Stimulated activated CD4-positive, alpha-beta T cell treated with anti-CD3 and anti-CD28 coated beads, Interleukin-2, amount 100 ng/mL, for 24 hours (primary cell): ENCODE data around the gene ZCCHC3.

Experiments
- DNase-seq, 2 donors: peaks; one replicate each; pipeline ENCODE4 v3.0.0-alpha.2; 2020

The ZCCHC3 gene

DNA sequence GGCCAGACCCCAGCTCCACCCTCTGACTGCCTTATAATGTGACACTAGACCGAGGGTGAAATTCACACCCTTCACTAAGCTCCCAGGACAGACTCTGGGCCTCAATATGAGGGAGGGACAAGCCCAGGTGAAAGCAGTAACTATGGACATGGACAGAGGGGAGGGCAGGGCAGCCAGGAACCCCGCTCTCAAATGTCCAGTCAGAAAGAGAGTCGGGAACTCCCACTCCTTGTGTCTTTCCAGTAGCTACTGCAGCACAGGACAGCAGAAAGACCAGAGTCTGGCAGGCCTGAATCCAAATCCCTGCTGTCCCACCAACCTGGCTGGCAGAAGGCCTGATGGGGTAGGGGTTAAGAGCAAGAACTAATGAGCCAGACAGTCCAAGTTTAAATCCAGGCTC lies 13.2 kb upstream of the ZCCHC3 start:
- DNase-seq: no peak

DNA sequence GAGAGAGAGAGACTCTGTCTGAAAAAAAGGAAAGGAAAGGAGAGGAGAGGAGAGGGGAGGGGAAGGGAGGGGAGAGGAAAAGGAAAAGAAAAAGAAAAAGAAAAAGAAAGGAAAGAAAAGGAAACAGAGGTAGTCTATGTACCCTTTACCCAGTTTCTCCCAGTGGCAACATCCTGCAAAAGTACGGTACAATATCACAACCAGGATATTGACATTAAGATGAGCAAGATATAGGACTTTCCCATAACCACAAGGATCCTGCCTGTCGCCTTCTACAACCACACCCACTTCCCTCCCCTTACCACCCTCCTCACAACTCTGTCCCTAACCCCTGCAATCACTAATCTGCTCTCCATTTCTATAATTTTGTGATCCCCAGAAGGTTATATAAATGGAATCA lies 10.9 kb upstream of the ZCCHC3 start:
- no peak for DNase-seq

DNA sequence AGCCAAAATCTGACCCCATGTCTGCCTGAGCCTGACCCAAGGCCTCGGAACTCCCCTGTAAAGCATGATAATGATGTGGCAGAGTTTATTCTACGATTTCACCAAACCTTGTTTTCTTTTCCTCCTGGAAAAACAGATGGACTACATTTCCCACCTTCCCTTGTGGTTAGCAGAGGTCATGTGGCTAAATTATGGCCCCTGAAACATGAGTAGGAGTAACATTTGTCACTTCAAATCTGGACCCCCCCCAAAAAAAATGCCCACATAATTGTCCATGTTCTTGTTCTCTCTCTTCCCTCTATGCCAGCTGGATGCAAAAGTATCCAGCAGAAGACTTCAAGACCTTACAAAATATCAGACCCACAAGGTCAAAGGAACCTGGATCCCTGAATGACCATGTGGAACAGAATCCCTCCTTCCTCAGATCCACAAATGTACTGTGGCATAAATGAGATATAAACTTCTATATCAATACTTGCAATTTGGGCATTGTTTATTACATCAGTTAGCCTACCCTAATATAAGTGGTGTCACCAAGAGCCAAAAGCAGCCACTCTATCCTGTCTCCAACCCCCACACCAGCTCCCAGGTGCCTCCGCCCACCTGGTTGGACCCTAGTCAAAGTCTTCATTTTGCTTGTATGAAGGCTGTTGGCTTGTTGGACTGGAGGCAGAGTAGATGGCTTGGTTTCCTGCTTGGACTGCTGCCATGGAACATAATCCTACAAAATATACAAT lies 8.2 kb upstream of the ZCCHC3 start:
- DNase-seq: no peak

DNA sequence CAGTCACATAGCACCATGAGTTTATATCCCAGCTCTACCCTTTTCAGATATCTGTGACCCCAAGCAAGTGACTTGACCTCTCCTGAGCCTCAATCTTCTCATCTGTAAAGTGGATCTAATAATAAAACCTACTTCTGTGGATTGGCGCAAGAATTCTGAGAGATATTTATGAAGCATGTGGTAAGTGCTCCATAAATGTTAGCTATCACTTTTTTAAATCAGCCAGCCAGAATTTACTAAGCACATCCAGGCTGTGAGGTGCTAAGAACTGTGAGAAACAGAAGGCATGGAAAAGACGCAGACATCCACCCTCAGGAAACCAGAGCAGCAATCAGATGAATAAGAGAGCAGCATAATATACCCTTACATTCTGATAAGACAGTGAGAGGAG lies 7.7 kb upstream of the ZCCHC3 start:
- DNase-seq: no peak

DNA sequence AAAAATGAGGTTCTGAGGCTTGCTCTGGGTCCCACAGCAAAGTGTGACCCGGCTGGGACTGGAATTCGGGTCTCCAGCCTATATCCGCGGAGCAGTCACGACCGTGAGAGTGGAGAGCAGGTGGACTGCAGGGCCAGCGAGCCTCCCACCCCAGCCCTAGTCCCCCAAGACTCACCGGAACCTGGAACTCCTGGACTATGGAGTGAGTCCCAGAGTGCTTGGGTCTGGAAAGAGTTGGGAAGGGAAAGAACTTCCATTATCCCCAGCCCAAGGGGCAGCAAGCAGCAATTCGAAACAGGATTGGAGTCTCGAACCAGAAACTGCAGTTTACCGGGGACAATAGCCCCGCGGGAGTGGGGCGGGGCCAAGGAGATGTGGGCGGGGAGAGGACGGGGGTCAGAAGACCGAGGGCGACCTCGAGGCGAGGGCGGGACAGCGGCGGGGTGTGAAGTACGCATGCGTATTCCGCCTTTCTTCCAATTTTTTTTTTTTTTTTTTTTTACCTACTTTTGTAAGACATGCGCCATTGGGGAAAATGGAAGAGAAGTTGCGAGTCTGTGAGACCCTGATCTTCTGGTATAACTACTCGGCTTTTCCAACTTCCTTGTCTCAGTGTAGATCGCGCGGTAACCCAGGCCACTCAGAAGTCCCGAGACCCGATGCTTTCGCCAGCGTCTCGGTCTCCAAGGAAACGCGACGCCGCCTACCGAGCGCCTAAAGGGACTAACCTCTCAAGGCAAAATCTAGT lies 7.1 kb upstream of the ZCCHC3 start, which contains the start of gene C20orf96:
TSS of gene C20orf96 (minus strand) at position 667 of the 748 bp plus-strand sequence. CDS start at position 527, 140 bp downstream.
- DNase-seq: peak; percentile 86 to 94

DNA sequence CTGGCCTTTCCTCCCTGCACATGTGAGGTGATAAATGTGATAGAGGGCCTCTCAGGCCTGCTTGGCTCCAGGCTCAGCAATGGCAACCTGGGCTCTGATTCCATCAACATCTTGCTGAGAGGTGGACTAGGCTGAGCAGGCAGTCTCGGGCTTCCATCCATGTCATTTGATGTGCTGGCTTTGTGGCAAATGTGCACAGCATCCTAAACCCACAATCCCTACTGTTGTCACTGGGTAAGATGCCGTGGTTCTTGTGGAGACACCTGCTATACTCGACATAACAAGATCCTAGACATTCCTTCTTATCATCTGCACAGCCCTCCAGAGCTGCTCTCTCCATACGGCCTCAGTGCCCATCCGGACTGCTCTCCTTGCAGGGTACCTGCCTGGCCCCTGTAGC lies 2.8 kb upstream of the ZCCHC3 start:
- no peak for DNase-seq

DNA sequence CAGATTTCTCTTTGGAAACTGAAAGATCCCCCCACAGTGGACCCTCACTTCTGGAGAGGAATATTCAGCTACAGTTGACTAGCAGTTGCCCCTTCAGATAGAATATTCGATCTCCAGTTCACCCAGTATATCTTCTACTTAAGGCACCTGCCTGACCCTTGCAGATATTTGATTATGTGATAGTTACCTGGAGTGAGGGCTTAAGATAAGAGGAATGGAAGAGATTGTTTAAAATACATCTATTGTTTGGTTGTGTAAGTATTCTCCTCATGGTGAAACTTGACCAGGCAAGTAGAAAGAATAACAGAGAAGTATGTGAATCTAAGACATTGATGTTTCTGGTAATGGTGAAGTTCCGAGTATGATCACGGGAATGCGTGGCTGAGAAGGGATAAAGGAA lies 1.6 kb upstream of the ZCCHC3 start:
- no peak for DNase-seq

DNA sequence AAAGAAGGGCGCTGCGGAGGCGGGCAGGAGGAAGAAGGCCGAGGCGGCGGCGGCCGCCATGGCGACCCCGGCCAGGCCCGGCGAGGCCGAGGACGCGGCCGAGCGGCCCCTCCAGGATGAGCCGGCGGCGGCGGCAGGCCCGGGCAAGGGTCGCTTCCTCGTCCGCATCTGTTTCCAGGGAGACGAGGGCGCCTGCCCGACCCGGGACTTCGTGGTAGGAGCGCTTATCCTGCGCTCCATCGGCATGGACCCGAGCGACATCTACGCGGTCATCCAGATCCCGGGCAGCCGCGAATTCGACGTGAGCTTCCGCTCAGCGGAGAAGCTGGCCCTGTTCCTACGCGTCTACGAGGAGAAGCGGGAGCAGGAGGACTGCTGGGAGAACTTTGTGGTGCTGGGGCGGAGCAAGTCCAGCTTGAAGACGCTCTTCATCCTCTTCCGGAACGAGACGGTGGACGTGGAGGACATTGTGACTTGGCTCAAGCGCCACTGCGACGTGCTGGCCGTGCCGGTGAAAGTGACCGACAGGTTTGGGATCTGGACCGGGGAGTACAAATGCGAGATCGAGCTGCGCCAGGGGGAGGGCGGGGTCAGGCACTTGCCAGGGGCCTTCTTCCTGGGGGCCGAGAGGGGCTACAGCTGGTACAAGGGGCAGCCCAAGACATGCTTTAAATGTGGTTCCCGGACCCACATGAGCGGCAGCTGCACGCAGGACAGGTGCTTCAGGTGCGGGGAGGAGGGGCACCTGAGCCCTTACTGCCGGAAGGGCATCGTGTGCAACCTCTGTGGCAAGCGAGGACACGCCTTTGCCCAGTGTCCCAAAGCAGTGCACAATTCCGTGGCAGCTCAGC lies 780 bp downstream of the ZCCHC3 start:
- DNase-seq: peak; percentile 41 to 56

DNA sequence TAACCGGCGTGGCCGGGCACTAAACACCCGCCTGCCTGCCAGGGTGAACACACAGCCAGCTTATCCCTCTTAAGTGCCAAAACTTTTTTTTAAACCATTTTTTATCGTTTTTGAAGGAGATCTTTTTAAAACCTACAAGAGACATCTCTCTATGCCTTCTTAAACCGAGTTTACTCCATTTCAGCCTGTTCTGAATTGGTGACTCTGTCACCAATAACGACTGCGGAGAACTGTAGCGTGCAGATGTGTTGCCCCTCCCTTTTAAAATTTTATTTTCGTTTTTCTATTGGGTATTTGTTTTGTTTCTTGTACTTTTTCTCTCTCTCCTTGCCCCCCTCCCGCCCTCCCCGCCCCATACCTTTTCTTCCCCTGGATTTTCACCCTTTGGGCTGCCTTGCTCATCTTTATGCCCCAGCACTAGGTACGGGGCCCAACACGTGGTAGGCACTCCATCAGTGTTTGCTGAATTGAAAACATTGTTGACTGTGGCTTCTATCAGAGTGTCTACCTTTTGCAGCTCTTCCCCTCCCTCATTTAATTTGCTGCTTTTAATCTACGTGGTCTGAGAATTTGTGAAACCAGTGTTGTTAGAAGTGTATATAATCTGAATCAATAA lies 1.5 kb downstream of the ZCCHC3 start:
- no peak for DNase-seq

DNA sequence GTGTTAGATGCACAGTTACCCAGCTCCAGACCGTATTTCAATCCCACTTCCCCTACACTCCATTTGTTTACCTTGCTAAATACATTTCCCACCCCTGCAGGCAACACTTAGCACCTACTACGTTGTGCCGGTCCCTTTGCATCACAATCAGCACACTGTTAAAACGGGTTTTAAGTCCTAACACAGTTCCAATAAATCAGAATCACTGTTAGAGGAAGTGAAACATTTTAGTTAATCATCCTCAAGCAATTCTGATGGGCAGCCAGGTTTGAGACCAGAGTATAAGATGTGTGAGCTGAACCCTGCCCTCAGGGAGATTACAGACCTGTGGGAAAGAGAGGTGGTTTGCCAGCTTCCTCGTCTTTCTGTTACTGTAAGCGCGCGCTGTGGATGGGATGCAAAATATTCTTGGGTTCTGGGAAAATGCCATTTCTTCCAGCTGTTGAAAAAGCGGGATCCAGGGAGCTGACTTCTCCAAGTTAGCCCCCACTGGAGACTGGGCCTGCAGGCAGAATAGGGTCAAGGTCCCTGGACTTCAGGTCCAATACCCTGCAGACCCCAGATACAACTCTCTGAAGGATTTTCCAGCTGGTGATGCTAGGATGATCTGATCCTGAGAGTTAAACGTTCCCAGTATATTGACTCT lies 3.1 kb downstream of the ZCCHC3 start:
- DNase-seq: no peak

DNA sequence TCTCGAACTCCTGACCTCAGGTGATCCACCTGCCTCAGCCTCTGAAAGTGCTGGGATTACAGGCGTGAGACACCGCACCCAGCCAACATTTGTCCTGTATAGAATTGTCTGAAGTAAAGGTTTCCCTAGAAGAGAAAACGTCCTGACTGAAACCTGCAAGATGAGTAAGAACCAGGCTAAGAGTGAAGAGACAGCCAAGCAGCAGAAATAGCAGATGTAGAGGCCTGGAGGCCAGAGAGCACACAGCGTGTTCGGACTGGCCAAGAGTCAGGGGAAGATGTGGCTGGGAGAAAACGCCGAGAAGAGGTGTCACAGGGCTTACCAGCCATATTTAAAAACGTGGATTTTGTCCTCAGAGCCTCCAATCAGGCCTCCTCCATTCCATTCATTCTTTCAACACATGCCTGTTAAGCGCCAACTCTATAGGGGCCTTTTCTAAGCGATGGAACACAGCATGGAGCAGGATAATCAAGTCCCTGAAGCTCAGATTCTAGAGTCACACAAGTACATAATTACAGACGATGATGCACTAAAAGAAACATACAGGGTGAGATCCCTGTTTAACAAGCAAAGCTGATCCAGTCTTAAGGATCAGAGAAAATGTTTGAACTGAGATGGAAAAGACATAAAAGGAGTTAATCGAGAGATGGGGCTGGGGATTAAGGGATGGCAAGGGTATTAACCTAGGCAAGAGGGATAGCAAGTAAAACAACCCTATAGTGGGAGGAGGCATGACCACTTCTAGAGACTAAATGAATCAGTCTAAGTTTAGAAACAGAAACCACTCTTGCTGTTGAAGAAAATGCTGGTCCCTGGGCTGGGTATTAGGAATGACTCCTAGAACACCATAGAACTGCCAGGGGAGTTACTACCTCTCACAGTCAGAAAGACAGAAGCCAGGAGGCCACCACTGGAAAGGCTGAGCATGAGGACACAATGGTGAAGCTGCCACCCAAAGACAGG lies 4.8 kb downstream of the ZCCHC3 start:
- DNase-seq: no peak

DNA sequence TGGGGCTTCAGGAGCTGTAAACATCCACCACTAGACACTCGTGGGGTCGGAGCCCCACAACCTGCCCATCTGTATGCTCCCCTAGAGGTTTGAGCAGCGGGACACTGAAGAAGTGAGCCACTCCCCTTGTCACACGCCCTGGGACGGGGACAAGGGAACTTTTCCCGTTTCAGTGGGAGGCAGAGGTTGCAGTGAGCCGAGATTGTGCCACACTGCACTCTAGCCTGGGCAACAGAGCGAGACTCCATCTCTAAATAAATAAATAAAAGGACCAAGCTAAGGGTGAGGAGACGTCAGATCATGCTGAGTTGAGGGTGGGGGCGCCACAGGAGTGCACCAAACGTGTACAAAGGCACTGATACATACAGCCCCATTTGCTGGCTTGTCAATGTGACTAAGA lies 8.4 kb downstream of the ZCCHC3 start:
- no peak for DNase-seq

DNA sequence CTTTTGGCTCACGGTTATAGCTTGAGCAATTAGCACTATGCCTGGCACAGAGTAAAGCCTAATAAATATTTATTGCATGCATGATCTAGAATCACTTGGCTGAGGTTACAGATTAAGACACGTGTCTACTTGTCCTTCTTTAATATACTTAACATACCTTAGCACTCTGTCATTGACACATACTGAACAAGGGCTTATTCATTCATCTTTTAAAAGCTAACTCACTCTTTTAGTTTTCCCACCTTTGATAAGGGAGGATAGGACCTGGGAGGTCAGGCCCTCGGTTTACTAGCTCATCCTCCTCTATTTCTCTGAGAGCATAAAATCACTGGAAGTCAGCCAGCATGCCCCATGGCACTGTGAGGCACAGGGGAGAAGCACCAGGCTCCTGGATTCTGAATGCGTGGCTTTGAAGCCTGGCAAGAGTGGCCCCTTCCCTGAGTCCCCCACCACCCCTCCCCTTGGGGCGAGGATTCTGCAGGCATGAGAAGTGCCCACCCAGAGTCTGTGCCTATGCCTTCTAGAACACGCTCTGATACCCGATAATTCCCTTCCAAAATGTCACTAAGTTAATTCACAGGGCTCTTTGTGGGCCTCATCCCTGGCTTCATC lies 11.2 kb downstream of the ZCCHC3 start:
- no peak for DNase-seq

DNA sequence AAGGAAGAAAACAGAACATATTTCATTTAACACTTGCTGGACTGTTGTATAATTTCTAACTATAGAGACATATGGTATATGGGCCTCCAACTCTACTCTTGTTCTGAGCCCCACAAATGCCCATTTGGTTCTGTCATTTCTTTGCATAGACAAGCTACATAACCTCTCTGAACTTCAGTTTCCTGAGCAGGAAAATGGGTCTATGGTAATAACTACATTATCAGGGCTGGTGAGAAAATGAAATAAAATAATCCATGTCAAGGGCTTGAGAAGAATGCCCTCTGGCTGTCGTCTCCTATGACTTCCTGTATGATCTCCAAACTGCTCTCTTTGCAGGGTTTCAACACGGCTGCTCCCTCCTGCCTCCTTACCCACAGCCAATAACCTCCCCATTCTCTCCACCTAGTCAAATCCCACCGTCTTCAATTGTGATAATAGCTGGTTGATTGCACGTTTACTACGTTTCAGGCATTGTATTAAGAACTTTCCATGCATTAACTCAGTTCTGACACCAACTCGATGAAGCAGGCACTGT lies 12.0 kb downstream of the ZCCHC3 start:
- no peak for DNase-seq

DNA sequence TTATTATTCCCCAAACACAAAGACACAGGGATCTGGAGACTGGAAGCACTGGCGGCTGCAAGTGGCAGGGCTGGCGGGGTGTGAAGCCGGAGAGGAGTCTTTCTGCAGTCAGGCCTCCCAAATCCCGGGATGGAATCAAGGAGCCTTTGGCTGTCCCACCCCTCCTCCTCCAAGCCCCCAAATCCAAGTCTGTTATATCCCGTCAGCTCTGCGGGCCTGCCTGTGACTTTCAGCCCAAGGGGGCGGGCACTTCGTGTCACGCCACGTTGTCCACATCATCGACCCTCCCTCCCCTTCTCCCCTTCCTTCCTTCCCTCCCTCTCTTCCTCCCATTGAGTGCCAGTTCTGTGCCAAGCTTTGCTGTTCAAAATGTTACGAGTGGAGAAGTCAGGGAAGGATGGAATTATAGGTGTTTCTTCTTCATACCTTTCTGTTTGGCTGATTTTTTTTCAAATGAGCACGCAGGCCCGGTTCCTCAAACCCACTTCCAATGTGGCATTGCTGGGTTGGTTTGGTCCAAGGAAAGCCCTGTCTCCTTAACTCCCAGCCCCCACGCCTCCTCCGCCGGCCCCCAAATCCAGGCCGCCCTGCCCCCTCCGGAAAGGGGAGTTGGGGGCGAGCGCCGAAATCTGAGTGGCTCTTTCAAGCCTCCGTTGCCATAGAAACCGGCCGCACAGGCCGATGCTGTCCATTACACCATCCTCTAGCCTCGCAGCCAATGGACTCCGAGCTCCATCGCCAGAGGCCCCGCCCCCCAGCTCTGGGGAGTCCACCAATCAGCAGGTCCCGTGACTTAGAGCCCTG lies 12.7 kb downstream of the ZCCHC3 start:
- peak; percentile 81 to 90 for DNase-seq

DNA sequence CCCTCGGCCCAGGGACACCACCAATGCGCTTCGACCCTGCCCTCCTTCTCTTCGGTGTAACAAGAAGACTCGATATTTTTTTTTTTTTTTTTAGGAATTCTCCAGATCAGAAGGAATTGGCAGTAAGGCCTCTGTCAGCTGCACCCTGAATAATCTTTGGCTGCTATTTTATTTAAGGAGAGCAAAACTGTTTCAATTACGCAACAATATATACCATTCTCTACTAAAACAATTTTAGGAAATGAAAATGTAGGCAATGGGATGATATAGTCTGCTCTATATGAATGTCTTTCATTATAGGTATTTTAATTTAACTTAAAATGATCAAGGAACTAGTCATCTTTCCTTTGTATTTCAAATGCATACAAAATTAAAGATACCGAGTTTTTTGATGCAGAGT lies 13.3 kb downstream of the ZCCHC3 start:
- no peak for DNase-seq

DNA sequence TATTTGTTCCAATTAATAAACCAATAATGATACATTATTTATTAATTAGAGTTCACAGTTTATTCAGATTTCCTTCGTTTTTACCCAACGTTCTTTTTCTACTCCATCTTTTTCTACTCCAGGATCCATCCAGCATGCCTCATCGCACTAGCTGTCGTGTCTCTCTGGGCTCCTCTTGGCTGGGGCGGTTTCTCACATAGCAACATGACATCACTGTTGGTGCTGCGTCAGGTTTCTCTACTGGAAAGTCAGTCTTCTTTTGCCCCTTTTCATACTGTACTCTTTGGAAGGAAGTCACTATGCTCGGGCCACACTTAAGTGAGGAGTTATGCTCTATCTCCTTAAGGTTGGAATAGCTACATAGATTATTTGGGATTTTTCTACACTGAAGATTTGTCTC lies 14.2 kb downstream of the ZCCHC3 start:
- no peak for DNase-seq

DNA sequence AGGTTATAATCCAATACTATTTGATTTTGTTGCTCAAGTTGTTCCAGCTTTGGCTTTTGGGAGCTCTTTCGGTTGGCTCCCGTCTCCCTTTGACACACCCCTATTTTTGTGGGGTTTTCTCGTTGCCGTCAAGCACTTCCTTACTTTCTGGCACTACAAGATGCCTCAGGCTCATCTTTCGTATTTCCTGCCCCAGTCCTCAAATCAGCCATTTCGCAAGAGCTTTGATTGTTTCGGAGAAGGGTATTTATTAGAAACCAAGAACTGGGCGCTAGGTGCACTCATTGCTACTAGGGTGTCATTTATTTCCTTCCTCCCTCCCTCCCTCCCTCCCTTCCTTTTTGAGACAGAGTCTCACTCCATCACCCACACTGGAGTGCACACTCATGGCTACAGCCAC lies 14.7 kb downstream of the ZCCHC3 start:
- DNase-seq: no peak

DNA sequence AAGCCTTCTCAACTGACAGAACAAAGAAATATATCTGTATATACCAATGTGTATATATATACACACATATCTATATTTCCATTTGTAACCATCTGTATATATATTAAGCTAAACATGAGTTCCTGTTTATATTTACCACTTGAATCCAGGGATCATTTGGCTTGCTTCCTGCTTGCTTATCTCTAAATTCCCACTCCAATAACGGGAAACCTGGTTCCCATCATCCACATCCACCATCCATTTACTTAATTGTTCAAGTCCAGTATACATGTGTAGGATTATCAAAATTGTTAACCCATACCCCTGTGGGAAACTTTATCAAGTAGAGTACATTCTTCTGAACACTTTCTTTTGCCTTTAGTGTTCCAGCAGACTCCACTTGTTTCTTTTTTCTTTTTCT lies 15.5 kb downstream of the ZCCHC3 start:
- no peak for DNase-seq

DNA sequence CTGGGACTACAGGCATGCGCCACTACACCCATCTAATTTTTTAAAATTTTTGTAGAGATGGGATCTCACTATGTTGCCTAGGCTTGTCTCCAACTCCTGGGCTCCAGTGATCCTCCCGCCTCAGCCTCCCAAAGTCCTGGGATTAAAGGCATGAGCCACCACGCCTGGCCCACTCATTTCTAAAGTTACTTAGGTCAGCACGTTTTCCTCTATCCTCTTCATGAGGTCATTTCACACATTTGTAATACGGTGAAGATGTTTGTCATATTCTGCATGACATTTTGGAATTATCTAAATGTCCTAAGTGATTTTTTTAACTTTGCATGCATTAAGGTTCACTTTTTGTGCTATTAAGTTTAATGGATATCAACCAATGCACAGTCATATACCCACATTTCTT lies 16.0 kb downstream of the ZCCHC3 start:
- no peak for DNase-seq
